HG02870 (cell line): ENCODE results near the gene C2CD2L.
A peak's percentile ranks its signal among the peaks of the same experiment; 100 is the strongest.
"Not testable (repeated sequence)": the region's sequence is repeated elsewhere in the genome, so short reads cannot be mapped to it uniquely, and the experiment has no call there.

Experiments
- ATAC-seq: cut with Tn5 transposase; IDR thresholded peaks from one replicate; pipeline ENCODE4 v1.9.1; 2021; ENCODE audit warnings: mild to moderate bottlenecking, moderate library complexity; ENCODE audit not compliant: unreplicated experiment

C2CD2L gene

GRCh38 chr11:119106564-119107537 is at the start of gene C2CD2L:
Gene C2CD2L, plus strand, starts transcription at chr11:119107344. Its CDS starts 398 bp downstream, at chr11:119107742.
- ATAC-seq: peak; percentile 76

DNA sequence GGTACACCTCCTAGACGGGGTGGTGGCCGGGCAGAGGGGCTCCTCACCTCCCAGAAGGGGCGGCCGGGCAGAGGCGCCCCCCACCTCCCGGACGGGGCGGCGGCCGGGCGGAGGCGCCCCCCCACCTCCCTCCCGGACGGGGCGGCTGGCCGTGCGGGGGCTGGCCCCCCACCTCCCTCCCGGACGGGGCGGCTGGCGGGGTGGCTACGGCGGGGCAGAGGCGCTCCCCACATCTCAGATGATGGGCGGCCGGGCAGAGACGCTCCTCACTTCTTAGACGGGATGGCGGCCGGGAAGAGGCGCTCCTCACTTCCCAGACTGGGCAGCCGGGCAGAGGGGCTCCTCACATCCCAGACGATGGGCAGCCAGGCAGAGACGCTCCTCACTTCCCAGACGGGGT is 48.0 kb upstream of the C2CD2L start:
- ATAC-seq: not testable (repeated sequence)

- ATAC-seq: no peak
Observed at GRCh38 chr11:119061256-119061655, 45.9 kb upstream of the C2CD2L start.

GRCh38 chr11:119062779-119063178 is 44.4 kb upstream of the C2CD2L start:
- no peak for ATAC-seq

DNA sequence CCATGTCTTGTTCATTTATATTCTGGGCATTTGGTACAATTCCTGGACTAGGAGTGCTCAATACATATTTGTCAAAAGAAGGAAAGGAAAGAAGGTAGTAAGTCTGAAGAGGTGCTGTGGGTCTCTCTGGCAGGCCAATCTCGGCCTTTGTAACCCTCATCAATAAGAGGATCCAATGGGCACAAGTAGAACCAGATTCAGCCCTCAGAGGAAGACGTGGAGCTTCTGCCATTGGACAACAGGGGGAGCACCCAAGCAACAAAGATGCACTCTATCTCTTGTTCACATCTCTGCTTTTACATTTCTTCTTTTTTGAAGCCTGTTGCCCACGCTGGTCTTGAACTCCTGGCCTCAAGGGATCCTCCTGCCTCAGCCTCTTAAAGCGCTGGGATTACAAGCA is 41.8 kb upstream of the C2CD2L start:
- no peak for ATAC-seq

DNA sequence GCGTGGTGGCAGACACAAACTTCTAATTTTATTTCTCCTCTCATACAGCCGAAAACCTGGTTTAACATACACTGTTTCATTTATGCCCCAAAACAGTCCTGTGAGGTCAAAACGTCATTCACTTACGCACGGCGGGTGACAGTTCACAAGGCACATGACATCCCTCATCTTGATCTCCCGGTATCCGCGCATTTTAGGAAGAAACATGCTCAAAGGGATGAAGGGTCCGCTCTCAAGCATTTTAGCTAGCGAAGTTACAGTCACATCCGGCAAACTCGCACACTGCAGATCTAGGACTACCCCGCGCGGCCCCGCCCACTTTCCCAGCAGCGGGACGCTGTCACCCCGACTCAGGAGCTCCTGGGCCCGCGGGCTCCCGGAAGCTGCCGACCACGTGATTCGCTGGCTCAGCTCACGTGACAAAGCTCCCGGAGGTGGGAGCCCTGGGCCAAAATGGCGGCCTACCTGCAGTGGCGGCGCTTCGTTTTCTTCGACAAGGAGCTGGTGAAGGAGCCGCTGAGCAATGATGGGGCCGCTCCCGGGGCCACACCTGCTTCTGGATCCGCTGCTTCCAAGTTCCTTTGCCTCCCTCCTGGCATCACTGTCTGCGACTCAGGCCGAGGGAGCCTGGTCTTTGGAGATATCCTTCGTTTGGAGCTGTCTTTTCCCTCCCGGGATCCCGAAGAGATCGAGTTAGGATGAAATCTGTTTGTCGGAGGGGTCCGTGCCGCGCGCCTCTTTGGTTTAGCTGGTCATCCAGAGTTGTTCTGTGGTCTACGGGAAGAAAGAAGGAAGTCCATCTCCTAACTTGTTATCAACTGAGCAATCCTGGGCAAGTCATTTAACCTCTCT is 39.5 kb upstream of the C2CD2L start, which contains the start of gene VPS11:
TSS of gene VPS11 (plus strand) at position 448 of the 852 bp plus-strand sequence. CDS start at position 454, 6 bp downstream.
- peak; percentile 92 for ATAC-seq

- no peak for ATAC-seq
Observed at GRCh38 chr11:119077839-119078238, 29.3 kb upstream of the C2CD2L start.

DNA sequence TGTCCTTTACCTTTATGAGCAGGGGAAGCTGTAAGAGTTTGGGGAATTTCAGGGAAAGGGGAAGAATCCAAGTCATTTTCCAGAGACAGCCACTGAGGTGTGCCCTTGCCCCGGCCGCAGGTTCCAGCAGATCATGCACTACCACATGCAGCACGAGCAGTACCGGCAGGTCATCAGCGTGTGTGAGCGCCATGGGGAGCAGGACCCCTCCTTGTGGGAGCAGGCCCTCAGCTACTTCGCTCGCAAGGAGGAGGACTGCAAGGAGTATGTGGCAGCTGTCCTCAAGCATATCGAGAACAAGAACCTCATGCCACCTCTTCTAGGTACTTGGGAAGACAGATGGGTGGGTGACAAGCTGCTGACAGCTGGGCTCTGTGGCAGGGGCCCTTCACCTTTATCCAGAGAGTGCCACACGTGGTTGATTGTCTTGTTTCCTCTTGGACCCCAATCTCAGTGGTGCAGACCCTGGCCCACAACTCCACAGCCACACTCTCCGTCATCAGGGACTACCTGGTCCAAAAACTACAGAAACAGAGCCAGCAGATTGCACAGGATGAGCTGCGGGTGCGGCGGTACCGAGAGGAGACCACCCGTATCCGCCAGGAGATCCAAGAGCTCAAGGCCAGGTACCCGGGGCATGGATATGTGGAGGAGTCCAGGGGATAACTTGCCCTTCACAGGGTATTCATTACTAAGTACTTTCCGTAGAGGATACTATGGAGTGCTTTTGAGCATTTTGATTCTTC is 28.3 kb upstream of the C2CD2L start:
- ATAC-seq: no peak

DNA sequence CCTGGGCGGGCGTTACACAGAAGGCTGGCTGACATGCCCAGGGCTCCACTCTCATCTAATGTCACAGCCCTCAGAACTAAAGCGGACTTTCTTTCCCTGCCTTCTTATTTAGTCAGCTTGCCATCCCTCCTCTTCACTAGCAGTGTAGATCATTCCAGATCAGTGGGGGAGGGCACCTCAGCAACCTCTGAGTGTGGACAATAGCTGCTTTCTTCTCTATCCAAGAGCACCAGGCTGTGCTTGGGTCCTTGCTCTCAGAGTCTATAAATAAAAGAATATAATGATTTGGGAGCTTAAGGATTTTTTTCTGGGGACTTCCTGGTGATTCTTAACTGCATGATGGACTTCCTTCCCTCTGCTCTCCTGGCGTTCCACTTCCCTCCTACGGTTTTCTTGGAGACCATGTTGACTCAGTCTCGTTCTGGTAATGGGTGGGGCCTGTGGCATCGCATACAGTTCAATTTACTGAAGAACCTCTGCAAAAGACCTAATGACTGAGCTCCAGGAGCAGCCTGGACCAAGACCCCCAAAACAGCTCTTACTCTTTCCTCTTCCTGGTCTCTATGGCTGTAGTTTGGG is 25.4 kb upstream of the C2CD2L start:
- no peak for ATAC-seq

DNA sequence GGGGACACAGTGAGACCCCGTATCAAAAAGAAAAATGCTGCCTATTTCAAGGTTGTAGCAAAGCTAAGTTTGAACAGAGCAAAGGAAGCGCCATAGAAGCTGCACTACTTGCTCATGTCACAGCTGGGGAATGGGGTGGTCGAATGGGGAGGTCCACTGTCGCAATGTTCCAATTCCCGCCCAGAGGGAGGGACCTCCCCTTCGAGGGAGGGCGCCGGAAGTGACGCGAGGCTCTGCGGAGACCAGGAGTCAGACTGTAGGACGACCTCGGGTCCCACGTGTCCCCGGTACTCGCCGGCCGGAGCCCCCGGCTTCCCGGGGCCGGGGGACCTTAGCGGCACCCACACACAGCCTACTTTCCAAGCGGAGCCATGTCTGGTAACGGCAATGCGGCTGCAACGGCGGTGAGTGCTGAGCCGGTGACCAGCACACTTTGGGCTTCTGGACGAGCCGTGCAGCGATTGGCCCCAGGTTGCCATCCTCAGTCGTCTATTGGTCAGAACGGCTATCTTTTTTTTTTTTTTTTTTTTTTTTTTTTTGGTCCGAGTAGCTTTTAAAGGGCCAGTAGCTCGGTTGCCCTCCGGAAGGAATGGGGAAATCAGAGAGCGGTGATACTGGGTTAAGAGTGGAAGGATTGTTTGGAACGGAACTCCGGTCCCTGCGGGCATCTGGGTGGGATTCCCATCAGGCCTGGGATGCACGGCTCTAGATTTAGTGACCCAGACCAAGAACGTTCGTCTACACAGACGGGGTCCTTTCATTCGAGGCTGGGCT is 22.3 kb upstream of the C2CD2L start, which contains the start of gene HMBS:
TSS of gene HMBS (plus strand) at position 219 of the 774 bp plus-strand sequence. CDS start at position 372, 153 bp downstream.
- ATAC-seq: peak; percentile 86

- ATAC-seq: peak; percentile 8
Observed at GRCh38 chr11:119085437-119085847, 21.7 kb upstream of the C2CD2L start.

- ATAC-seq: no peak
Observed at GRCh38 chr11:119087123-119087522, 20.0 kb upstream of the C2CD2L start.

- ATAC-seq: no peak
Observed at GRCh38 chr11:119087747-119088241, 19.4 kb upstream of the C2CD2L start.

GRCh38 chr11:119088406-119088805 is 18.7 kb upstream of the C2CD2L start:
- no peak for ATAC-seq

DNA sequence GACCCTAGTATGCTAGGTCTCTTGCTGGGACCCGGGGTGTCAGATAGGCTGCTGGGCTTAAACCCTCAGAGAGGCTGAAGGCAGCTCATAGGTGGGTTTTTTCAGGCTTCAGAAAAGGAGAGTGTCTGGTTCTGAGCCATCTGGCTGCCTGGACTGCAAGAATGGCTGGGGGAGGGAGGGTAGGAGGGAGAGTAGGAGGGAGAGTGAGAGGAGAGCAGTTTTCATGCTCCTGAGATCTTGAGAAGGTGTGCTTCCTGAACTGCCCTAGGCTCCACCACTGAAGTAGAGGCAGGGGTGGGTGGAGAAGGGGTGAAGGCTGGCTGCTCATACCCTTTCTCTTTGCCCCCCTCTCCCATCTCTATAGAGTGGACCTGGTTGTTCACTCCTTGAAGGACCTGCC is 17.8 kb upstream of the C2CD2L start:
- no peak for ATAC-seq

GRCh38 chr11:119091178-119091577 is 16.0 kb upstream of the C2CD2L start:
- ATAC-seq: no peak

GRCh38 chr11:119091966-119092879 is 14.9 kb upstream of the C2CD2L start:
- no peak for ATAC-seq
